CMK (cell line): ENCODE results near the gene ITGA6.
A peak's percentile ranks its signal among the peaks of the same experiment; 100 is the strongest.

ENCODE experiments used
- DNase-seq: peaks from one replicate; pipeline ENCODE4 v3.0.0-alpha.2; 2010; ENCODE audit warnings: low read depth

ITGA6 gene

GRCh38 chr2:172442072-172442895 is 14.9 kb downstream of the ITGA6 start:
- no peak for DNase-seq

GRCh38 chr2:172445851-172446250 is 18.5 kb downstream of the ITGA6 start:
- DNase-seq, result no peak

GRCh38 chr2:172446474-172447063 is 19.2 kb downstream of the ITGA6 start:
- DNase-seq, result no peak

- no peak for DNase-seq
These were observed 20.6 kb downstream of the ITGA6 start for GRCh38 chr2:172447811-172448493.

GRCh38 chr2:172448544-172449267 is 21.3 kb downstream of the ITGA6 start:
- DNase-seq, result no peak

- DNase-seq, result no peak
These were observed 22.6 kb downstream of the ITGA6 start for GRCh38 chr2:172449911-172450550.

- no peak for DNase-seq
These were observed 24.5 kb downstream of the ITGA6 start for GRCh38 chr2:172451923-172452322.

- no peak for DNase-seq
These were observed 25.5 kb downstream of the ITGA6 start for GRCh38 chr2:172452845-172453244.

- DNase-seq, result no peak
These were observed 27.2 kb downstream of the ITGA6 start for GRCh38 chr2:172454404-172455120.

- DNase-seq, result no peak
These were observed 27.7 kb downstream of the ITGA6 start for GRCh38 chr2:172455121-172455515.

GRCh38 chr2:172456002-172456401 is 28.6 kb downstream of the ITGA6 start:
- DNase-seq, result no peak

GRCh38 chr2:172457536-172457935 is 30.1 kb downstream of the ITGA6 start:
- peak; percentile 57 for DNase-seq

GRCh38 chr2:172458561-172459124 is 31.3 kb downstream of the ITGA6 start:
- DNase-seq, result no peak

GRCh38 chr2:172460780-172461201 is 33.4 kb downstream of the ITGA6 start:
- DNase-seq, result no peak

GRCh38 chr2:172461591-172462372 is 34.4 kb downstream of the ITGA6 start:
- DNase-seq, result no peak

GRCh38 chr2:172462373-172462848 is 35.0 kb downstream of the ITGA6 start:
- DNase-seq, result no peak

GRCh38 chr2:172462849-172463381 is 35.5 kb downstream of the ITGA6 start:
- no peak for DNase-seq

GRCh38 chr2:172464400-172465129 is 37.2 kb downstream of the ITGA6 start:
- DNase-seq, result no peak
